ENCODE results near the gene ADAMTS16.

ADAMTS16 gene

DNA sequence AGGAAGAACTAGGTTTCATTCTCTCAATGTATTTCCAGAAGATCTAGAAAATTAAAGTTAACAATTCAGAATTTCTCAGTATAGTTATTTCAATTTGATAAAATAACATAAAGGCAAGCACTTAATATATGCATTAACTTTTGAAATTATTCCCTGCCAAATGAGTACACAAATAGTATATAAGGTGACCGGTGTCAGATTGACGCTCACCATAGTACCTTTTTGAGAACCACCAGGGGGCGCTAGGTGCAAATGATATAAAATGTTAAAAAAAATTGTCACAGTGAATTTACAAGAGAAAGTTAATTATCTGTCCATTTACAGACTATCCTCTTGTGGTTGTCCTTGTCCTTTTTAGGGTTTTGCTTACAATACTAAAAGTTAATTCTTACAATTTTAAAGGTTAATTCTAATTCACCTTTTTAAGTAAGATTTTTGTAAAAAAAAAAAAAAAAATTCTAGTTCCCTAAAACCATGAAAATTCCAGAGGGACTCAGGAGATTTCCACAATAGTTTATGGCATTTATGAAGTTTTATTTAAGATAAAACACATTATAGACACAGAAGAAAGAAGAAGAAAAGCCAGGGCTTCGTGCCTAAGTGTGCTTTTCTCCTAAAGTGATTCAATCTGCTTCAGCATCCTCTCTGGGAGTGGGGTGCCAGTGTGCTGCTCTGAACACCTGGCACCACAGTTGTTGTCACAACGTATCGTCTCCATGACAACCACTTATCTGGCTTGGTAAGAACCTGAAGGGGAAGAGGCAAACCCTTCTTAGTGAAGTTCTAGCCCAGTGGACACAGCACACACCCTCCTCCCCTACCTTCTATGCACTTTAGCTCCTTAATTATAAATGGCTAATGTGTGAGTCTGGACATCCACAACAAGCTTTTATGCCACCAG lies 1.7 kb downstream of the ADAMTS16 start:
- peak; percentile 84 for DNase-seq

DNA sequence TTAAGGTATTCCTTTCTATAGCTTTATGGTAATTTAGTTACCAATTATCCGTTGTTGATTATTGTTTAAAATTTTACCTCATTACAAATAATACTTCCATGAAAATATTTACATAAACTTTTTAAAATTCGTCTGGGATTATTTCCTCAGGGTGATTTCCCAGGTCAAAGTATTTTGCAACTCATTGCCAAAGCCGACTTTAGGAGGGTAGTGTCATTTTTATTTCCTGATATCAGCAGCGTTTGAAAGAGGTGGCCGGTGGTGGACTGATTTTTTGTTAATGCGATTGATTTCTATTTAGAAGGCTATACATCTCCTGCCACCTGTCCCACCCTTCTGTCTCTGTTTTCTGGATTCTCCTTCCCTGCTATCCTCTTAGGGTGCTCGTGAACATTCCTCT lies 4.3 kb downstream of the ADAMTS16 start:
- no peak for DNase-seq

DNA sequence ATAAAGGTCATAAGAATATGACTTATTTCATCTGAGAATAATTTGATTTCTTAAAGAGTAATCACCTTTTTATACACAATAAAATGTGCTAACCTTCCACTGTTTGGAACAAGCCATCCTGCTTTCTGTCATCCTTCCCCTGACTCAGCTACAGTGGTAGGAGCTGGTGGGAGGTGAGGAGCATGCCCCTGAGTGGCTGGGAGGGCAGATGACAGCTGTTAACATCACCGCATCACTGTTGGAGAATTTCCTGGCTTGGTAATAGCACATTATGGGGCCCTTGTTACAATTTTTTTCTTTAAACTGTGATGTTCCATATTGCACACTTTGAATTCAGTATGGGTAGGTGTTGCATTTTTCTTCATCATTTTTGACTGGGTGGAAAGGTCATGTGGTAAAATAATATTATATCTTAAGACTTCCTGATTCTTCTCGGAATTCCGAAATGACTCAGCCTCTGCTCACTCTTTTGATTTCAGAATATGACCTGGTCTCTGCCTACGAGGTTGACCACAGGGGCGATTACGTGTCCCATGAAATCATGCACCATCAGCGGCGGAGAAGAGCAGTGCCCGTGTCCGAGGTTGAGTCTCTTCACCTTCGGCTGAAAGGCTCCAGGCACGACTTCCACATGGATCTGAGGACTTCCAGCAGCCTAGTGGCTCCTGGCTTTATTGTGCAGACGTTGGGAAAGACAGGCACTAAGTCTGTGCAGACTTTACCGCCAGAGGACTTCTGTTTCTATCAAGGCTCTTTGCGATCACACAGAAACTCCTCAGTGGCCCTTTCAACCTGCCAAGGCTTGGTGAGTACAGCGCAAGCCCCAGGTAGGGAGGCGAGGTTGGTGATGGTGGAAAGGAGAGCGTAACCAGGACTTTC lies 5.8 kb downstream of the ADAMTS16 start:
- DNase-seq, result no peak

DNA sequence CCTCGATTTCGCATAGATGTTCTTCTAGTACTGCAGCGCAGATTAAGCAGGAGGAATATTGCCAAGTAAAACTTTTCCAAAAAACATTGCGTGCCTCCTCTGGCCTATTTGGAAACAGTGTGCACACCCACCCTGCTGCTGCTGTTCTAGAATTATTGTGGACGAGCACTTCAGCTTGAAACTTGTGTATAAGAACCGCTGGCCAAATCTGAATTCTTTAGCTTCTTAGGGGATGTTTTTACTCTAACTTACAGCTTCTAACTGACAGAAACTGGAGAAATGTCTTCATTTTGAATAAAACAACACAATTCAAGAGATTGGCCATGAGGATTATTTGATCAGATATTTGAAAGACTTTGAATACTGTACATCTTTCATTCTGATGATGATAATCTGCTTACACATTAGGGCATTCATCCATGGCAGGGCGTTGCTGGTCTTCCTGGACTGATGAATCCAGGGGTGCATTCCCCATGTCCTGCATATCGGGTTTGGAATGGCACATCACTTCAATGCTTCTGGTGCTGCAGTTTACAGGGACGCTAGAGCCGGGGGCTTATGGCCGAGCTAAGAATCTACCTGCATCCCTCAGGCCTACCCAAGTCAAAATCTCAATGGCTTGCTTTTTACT lies 6.5 kb downstream of the ADAMTS16 start:
- no peak for DNase-seq

DNA sequence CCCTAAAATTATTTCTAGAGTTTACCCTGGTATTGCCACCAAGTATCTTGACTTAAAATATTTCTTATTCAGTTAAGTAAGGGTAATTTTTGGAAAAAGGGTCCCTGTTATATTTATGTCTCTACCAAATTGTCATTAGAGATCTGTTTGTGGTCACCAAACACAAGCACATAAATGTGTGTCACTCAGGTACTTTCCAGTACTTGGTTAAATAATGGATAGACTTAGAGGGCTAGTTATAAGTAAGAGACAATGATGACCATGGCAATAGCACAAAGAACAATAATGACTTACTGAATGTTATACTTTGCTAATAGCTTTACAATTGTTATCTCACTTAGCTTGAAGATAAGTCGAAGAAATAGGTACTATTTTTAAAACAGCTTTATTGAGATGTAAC lies 9.0 kb downstream of the ADAMTS16 start:
- DNase-seq, result no peak

DNA sequence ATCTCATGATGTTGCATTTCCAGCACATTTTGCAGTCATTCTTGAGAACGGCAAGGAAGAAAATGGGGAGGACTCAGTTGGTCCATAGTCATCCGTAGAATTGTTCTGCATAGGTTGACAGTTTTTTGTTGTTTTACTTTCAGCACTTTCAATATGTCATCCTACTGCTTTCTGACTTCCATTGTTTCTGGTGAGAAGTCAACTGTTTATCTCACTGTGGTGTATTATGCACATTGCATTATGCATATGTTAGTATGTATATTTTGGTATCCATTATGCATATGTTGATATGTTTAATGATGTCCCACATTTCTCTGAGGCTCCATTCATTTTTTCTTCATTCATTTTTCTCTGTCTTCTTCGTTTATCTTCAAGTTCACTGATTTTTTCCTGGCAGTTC lies 10.5 kb downstream of the ADAMTS16 start:
- no peak for DNase-seq

DNA sequence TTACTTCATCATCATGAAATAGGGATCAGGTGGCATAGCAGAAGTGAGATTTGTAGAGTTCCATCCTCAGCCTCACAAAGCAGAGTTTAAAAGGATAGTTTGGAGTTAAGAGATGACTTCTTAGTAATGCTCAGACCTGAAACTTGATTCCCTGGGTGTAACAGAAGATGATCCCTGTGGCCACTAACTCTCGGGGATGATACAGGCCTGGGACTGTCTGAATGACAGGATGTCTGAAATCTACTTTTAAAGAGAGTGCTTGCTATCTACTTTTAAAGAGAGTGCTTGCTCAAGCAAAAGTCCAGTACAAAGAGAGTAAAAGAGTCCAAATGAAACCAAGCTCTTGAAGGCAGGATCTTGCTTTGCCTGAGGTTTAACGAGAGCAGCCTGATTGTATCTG lies 14.6 kb downstream of the ADAMTS16 start:
- DNase-seq, result no peak

DNA sequence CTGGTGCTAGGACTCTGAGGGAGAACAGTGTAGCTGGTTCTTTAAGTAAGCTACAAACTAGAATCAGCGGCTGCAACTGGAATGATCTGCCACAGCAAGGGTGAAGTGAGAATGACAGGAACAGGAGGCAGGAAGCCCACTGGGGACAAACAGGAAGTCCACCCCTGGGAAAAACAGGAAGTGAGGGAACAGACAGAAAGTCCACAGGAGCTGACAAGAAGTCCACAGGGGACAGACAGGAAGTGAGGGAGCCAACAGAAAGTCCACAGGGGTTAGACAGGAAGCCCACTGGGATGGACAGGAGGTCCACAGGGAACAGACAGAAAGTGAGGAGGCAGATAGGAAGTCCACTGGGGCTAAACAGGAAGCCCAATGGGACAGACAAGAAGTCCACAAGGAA lies 15.5 kb downstream of the ADAMTS16 start:
- no peak for DNase-seq

DNA sequence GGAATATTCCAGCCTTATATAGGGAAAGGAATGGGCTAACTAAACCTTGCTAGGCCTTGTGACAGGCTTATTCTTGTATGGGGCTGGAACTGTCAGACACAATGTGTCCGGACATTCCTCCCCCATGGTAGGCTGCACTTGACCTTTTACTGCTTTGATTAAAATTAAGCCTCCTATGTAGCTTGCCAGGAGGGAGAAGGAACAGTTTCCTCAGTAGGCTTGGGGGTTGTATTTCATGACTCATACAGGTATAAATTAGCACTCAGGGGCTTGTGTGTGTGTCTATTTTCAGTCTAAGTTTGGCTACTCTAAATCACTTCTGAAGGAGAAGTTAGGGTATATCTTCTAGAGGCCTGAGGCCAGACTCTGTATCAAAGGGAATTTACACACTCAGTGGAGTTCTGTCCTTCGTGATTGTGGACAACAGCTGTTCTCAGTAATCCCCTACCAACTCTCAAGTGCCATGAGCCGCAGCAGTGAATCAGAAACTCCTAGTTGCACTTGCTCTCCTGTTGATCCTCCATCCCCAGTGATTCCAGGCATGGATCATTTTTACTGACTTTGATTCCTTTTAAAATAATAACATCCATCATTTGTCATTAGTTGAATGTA lies 16.4 kb downstream of the ADAMTS16 start:
- no peak for DNase-seq

DNA sequence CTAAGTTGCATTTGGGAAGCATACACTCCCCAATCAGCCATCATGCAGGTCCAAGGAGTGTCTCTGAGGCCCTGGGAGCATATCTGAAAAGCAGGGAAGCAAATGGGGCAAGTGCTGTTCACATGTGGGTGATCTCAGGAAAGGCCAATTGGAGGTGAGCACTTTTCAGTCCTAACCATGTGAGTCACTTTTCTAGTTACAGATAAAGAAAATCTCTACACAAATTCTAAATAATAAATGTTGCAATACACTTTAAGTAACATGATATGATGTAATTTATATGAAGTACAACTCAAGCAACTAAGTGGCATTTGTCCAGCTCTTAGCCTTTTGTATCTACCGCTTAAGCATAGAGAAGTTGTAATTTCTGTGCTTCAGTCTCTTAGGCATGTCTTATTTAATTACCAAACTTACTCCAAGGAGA lies 18.4 kb downstream of the ADAMTS16 start:
- DNase-seq, result no peak

DNA sequence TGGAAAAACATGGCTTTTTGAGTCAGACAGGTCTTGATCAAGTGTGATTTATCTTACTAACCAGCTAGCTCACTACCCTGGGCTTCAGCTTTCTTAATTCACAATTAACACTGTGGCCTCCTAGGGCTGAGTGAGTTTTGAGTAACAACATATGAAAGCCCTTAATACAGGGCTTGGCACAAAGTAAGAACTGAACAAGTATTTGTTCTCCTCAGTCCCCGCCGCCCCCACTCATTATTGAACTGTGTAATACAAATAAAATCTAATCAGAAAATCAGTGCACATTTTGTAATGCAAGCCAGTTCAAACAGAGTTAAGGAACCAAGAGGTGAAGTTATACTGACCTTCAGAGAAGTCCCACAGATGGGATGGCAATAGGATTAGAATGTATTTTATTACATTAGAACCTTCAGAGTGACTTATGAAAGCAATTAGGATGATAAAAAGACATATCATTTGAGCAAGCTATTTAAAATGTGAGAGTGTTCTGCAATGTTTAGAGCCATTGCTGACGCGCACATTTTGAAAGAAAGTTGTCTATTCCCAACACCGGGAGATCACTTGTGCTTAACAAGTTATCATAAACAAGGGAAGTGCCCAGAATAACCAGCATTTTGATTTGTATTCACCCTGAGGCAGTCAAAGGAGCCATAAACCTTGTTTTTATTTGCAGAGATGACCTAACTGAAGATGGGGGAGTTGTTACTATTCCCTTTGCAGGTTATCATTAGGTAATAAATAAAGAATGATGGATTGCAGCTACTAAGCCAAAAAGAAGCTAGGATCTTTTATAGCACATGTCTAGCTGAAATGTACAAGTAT lies 19.4 kb downstream of the ADAMTS16 start:
- DNase-seq, result no peak

DNA sequence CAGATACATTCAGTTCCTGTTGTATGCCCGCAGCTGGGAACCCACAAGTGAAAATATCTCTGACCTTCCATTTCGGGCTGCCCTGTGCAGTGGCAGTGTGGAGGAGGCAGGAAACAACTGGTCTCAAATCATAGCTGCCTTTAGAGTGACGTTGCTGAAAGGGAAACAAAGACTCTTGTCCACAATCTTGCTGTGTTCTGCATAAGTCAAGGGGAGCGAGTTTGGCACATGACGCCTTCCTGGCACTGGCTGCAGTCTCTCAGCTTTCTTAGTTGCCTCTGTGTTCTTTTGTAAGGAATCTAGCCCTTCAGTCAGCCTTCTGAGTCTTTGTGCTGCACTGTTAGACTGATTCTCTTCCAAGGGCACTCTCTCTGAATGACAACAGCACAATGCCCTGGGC lies 24.0 kb downstream of the ADAMTS16 start:
- DNase-seq, result no peak

DNA sequence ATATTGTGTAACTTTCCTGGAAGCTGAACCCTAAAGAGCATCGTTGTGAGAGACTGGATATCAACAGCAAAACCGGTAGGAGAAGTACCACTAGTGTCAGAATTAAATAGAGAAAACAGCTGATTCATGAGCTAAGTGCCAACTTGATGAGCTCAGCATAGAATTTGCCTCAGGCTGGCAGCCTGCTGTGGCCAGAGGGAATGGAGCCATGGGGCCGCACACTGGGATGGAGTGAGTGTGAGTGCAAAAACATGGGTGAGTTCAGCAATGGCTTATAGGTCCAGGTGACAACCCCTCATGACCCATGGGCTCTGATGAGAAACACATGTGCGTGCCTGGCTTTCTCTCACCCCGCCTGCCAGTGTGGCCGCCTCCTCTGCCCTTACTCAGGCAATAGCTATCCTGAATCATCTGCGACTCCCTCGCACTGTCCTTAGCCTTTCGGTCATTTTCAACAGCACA lies 25.4 kb downstream of the ADAMTS16 start:
- DNase-seq, result no peak

DNA sequence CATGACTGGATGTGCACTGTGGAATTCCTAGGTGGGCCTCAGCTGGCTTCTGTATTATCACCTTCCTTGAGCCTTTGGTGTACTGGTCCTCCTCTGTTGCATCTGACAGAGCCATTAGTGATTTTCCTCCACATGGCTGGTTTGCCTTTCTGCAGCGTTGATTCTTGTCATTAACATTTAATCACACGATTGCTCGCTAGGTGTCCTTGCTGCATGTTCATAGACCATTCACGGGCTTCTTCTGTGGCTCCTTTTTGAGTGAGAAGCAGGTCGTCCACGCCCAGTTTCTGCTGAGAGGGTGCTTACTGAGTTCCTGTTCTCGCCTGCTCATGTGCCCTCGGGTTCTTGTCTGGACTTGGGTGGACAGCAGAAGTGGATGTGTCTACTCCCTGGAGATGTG lies 29.3 kb downstream of the ADAMTS16 start:
- no peak for DNase-seq

DNA sequence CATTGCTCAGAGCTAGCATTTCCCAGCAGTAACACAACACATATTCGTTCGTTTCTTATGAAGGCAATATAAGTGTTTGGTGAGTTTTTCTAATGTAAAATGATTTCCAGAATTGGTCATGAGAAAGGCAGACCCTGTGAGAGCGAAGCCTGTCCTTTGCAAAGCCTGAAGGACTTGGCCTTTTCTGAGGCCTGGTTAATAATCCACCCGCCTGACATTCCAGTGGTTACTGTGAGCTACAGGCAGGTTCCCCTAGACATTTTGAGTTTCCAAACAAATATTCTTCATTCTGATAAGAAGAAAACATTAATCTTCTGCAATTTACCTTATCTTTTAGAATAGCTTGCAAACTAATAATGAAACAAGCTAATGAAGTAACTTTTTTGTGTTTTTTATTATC lies 38.0 kb downstream of the ADAMTS16 start:
- no peak for DNase-seq

DNA sequence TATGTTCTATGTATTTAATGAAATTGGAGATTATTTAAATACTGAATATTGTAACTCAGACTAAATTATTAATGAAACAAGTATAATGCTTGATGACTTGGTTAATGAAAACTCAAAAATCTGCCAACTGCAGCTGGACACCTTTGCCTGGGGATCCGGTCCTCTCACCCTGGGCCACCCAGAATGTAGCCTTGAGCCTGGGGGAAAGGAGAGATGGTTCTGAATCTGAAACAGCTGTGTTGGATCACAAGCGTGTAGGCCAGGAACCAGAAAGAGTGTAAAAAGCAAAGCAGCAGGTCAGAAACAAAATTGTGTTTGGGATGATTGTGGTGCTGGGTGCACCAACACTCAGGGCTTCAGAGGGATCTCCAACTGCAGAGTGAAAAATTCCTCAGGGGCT lies 38.5 kb downstream of the ADAMTS16 start:
- no peak for DNase-seq

DNA sequence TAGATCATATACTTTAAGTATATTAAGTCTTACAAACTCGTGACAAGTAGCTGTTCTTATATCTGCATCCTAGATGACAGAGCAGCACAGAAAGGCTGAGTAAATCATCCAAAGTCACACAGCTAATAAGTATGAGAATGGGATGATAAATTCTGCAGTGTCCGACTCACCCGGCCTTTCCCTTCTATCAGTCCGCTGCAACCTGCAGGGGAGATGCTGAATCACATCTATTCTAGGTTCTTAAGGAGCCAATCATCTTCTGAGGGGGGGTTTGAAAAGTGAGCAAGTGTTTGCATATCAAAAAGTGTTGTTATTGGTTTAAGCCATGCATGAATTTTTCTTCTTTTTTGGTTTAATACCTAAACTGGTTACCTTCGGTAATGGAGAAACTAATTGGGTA lies 38.9 kb downstream of the ADAMTS16 start:
- DNase-seq, result no peak

DNA sequence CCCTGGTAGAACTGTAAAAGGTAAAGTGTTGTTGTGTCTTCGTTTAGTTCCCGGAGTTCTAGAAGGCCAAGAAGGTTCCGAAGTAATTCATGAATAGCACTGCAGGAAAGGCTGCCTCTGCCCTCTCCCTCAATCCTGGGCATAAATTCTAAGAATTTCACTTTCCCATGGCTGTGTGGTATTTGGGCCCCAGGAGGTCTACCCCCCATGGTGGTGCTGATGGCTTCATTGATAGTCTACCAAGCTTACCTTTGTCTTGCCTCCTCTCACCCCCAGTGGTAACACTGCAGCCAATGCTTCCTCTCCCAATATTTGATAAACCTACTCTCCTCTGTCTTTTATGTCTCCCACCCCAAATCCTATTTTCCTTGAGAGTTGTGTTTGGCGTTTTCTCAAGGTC lies 39.5 kb downstream of the ADAMTS16 start:
- DNase-seq, result no peak

DNA sequence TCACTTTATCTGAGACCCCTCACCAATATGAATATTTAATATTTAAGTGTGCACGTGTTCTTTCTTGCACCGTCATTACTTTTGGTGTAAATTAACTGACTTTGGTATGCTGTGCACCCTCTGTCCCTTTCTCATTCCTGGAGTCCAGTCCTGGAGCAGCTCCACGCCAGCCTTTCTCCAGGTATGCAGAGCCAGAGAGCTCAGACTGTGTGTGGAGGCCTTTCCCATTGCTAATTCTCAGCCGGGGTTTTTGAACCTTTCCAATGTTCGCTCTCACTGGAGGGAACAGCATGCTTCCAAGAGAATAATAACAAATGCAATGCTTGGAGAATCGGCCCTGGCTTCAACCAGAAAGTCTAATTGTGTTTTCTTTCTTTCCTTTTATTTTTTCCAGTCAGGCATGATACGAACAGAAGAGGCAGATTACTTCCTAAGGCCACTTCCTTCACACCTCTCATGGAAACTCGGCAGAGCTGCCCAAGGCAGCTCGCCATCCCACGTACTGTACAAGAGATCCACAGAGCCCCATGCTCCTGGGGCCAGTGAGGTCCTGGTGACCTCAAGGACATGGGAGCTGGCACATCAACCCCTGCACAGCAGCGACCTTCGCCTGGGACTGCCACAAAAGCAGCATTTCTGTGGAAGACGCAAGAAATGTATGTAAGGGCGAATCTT lies 41.7 kb downstream of the ADAMTS16 start:
- DNase-seq, result no peak

DNA sequence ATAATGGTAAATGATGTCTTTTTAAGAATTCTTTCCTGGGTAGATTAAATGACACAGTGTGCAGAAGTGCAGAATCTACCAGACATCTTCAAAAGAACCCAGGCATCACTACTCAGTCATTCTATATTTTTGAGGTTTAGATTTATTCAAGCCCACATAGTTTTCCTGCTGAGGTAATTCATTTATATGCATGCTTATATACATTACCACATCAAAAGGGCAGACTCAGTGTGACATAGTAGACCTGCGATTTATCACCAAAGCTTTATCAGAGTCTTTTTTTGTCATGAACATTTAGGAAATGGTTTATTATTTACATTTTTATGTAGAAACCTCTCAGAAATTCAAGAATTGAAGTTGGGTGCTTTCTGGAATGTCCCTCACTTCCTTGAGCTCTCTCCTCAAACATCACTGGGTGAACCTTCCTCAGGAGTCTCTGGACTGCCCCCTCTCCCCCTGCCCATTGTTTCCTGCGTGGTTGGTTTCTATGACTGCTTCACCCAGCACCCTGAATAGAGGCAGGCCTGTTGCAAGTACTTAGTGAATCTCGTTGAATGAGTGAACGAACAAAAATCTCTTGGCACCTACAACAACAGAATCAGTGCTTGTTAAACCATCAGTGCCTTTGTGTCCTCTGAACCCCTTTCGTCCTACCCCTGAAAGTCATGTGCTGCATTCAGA lies 42.5 kb downstream of the ADAMTS16 start:
- DNase-seq, result no peak

DNA sequence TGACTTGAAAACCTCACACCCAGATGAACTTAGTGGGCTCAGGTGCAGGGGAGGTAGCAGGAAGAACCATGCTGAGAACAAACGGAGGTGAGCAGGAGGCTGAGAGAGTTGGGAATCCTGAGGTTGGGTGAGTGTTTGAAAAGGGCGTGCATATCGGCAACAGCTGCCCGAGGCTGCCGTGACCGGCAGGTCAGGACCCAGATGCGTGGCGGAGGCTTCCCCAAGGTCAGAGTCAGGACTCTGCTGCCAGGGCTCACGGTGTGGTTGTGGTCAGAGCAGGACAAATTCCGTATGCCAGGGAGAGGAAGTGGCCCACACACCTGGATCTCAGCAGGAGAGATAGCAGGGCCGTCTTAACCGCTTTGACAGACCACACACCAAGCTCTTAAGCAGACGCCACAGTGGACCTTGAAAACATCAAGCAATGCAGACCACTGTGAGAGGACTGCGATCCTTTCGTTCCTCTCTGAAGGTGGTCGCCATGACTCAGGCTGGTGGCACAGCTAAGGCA lies 43.1 kb downstream of the ADAMTS16 start:
- DNase-seq, result no peak

Measured in hematopoietic multipotent progenitor cell treated with erythropoietin and hydrocortisone succinate and interleukin-3 and kit ligand, for 4 days (in vitro differentiated cells).